GM23338 (cell line): ENCODE data around the gene GABARAP. TPM values are rescaled to one million over a fixed set of nuclear protein-coding genes. Genes with fewer than 3 reads are reported as not detected.
A peak's percentile ranks its signal among the peaks of the same experiment; 100 is the strongest.

ENCODE experiments used
- CTCF ChIP-seq, 2 experiments: fragments of 200-600 bp in 1 of 2; sonication (generic) in 1 of 2; conservative IDR thresholded peaks; 2 replicates each; pipeline versions ENCODE4 v1.5.1 to v1.6.1; 2016 to 2017; ENCODE audit warnings: antibody characterized with exemption in 2 of 2, low read depth in 2 of 2, mild to moderate bottlenecking in 2 of 2, moderate library complexity in 1 of 2
- ETS1 ChIP-seq: IDR thresholded peaks from 2 replicates; pipeline ENCODE4 v1.6.1; 2016; ENCODE audit warnings: antibody characterized with exemption
- ZNF114 ChIP-seq: fragments of 250-450 bp; sonication (Bioruptor Pico); IDR thresholded peaks from 2 replicates; pipeline ENCODE4 v1.5.0; 2020; ENCODE audit warnings: mild to moderate bottlenecking, moderate library complexity
- ZNF331 ChIP-seq: fragments of 250-450 bp; sonication (Bioruptor Pico); IDR thresholded peaks from 2 replicates; pipeline ENCODE4 v1.5.0; 2020; ENCODE audit warnings: low read depth, mild to moderate bottlenecking, moderate library complexity
- ZNF462 ChIP-seq: fragments of 250-450 bp; sonication (Bioruptor Pico); IDR thresholded peaks from 2 replicates; pipeline ENCODE4 v1.5.0; 2020; ENCODE audit warnings: mild to moderate bottlenecking, moderate library complexity
- polyA plus RNA-seq: library from polyadenylated mRNA; unstranded; fragments of >200 nt; fragmentation: Nextera tagmentation; extraction: Ambion mirVana; gene quantifications from 2 replicates; pipeline ENCODE4 v1.2.1, GENCODE V29; 2016
- total RNA-seq: library from RNA; depleted of rRNA; stranded (reverse); fragments of >200 nt; shearing (Covaris generic); gene quantifications from 2 replicates; pipeline ENCODE4 v1.2.3, GENCODE V29; 2014

GABARAP gene
- total and polyA plus RNA-seq, 2 experiments from 2014 or later: 128 to 520 TPM

- TF ChIP-seq ZNF462 (CRISPR knock-in tag) (no peak), ZNF331 (CRISPR knock-in tag) (no peak), ETS1 (peak; percentile 89), ZNF114 (CRISPR knock-in tag) (no peak), CTCF (conservative IDR thresholded peaks at IDR 0.05; ENCODE audit: low read depth in 2 of 2) (no peak)
These were observed 22.2 kb downstream of the GABARAP start, which contains the start of the genes ACADVL and DLG4 (continued) for GRCh38 chr17:7219812-7220592.
